Effector CD8-positive, alpha-beta T cell (primary cell): Measurements from ENCODE around the gene ARL17A.
"Not testable (repeated sequence)": the region's sequence is repeated elsewhere in the genome, so short reads cannot be mapped to it uniquely, and the experiment has no call there.

ENCODE experiments used
- DNase-seq: peaks from one replicate; lab custom pipeline; 2025; lab: John Stamatoyannopoulos, UW
- total RNA-seq, 4 experiments: gene quantifications; one replicate each; lab custom pipeline; 2026; lab: John Stamatoyannopoulos, UW

ARL17A gene
- total RNA-seq = 0.58 to 16.4 (median 6.6) reads per million in 4 experiments

DNA sequence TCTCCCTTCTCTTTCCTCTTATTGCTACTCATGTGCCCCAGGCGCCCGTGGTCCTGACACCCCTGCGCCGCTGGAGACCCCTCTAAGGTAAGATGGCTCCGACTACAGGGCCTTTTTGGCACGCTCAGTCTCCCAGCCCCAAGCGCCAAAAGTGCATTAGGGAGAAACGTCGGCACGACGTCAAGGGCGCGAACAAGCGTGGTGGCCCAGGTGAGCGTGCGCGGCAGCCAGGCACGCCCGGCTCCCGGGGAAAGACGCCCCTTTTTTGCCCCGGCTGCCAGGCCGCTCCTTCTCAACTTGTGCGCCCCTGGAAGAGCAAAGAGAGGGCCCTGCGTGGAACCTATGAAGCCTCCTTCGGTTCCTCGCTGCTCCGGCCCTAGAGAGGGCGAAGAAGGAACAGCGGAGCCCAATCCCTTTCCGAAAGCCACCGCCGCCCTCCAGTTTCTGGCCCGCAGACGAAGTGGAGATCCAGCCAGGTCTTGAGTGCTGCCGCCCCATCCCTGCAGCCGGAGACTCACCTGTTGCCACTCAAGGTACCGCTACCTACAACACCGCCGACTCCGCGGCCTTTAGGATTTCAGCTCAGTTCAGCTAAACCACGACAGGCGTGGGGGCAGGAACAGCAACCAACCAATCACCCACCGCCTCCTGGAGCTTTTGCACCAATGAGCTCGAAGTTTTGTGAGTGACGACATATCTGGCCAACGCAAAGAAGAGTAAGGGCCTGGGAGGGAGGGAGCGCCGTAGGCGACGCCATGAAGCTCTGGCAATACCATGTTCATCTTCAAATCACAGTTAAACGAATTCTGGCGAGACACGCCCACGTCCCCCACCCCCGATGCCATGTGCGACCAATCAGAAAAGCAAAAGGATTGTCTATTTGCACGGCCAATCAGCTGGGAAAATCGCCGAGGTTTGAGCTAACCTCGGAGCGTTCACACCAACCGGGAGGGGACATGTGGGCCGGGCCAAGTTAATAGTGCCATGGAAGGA, at the start of gene ARL17A:
Gene ARL17A (minus strand): TSS at position 609 of the 993 bp plus-strand sequence. CDS start 3,369 bp downstream, outside the sequence.
- DNase-seq = not testable (repeated sequence)

DNA sequence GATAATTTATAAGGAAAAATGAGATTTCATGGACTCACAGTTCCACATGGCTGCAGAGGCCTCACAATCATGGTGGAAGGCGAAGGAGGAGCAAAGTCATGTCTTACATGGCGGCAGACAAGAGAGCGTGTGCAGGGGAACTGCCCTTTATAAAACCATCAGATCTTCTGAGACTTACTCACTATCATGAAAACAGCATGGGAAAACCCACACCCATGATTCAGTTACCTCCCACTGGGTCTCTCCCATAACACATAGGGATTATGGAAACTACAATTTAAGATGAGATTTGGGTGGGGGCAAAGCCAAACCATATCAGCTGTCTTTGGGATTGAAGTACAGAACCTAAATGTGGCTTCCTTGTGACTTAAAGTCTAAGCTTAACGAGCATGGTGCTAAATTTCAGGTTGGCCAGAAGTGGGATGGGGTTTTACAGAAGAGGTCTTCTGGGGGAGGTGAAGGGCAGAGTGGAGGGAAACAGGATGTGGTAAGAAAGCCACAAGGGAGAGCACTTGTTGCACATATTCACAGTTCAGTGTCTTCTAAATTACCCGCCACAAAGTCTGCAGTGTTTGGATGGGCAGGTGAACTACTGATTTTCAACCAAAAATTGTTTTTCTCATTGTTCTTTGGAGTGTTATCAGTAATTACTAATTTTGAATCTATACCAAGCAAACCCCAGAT, 49.4 kb upstream of the ARL17A start:
- not testable (repeated sequence) for DNase-seq

DNA sequence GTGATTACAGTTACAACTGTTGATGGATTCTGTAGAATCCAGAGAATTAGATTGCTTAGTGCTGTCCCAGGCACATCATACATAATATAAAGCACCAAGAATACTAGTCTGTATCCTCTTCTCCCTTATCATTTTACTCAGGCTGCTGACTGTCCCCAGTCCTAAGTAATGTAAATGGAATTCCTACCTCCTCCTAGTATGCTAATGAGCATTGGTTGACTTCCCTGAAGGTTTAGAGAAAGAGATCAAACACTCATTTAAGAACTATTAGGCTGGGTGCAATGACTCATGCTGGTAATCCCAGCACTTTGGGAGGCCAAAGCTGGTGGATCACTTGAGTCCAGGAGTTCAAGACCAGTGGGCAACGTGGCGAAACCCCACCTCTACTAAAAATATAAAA, 48.0 kb upstream of the ARL17A start:
- not testable (repeated sequence) for DNase-seq

DNA sequence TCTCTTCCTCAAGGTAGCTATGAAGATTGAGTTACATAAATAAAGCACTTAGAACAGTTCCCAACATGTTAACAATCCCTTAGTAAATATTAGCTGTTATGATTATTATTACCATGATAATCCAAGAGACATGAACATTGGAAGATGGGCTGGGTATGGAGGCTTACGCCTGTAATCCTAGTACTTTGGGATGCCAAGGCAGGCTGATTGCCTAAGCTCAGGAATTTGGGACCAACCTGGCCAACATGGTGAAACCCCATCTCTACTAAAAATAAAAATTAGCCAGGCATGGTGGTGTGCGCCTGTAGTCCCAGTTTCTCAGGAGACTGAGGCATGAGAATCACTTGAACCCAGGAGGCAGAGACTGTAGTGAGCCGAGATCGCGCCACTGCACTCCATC, 45.2 kb upstream of the ARL17A start:
- DNase-seq = not testable (repeated sequence)

DNA sequence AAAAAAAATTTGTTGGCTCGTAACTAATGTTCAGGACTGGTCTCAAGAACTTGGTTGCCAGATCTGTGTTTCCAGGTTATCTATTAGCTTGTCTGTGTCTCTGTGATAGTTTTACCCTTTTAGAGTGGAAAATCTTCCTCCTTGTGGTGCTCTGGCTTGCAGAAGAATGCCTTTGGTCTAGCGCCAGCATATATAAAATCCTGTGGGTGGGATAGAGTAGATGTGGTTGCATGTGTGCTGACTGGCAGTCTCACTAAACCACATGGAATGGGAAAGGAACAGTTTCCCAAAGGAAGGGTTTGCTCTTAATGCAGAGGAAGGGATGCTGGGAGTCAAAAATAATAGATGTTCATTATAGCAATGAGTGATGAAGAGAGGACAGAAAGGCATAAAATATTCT, 44.3 kb upstream of the ARL17A start:
- DNase-seq = not testable (repeated sequence)

DNA sequence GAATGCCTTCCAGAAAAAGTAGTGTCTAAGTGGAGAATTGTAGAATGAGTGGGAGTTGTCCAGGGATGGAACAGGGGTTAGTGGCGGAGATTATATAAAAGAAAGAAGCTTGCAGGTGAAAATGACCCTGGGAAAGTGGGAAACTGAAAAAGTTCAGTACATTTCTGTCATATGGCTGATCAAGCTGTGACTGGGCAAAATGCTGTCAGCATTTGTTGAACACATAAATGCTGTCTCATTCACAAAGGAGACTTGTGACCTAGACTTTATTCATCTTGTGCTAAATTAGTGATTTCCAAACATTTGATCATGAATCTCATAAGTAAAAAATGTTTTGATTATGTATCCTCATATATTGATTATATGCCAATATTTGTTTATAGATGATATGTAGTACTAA, 39.5 kb upstream of the ARL17A start:
- DNase-seq = not testable (repeated sequence)

DNA sequence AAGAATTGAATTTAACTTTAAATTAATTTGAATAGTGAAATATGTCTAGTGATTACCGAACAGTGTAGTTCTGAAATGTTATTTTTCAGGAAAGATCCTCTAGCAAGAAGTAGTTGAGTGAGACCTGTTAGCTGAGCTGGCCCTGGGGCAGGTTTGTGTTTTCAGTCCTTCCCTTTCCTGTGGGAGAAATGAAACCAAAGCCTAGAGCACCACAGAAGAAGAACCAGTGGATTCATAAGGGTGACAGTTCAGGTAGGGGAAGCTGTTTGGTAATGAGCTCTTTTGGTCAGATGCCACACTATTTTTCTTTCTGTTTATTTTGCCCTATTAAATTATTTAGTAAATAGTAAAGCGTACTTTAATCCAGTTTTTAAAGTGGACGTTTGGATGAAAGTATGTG, 37.6 kb upstream of the ARL17A start:
- not testable (repeated sequence) for DNase-seq

DNA sequence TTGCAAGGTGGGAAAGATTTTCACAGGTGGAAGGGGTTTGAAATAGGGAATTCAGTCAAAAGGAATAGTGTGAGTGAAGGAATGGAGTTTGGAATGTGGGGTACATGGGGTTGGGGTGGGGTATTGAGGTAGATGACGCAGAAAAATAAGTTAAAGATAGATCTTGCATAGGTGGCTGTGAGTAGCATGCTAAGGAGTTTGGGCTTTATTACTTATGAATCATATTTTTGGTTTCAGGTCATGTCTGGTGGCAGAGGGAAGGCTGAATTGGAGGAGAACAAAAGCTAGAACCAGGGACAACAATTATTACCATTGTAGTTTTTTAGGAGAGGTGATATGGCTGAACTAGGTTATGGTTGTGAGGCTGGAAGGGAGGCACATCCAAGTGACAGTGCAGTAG, 34.4 kb upstream of the ARL17A start:
- DNase-seq = not testable (repeated sequence)

DNA sequence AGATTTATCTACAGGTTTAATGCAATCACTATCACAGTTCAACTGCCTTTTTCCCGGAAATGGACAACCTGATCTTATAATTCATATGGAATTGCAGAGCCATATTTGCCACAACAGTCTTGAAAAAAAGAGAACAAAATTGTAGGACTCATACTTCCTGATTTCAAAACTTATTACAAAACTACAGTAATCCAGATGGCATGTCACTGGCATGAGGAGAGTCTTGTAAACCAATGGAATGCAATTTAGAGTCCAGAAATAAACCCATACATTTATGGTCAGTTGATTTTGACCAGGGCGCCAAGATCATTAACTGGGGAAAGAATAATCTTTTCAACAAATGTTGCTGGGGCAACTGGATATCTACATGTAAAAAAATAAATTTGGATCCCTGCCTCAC, 31.8 kb upstream of the ARL17A start:
- DNase-seq = not testable (repeated sequence)

DNA sequence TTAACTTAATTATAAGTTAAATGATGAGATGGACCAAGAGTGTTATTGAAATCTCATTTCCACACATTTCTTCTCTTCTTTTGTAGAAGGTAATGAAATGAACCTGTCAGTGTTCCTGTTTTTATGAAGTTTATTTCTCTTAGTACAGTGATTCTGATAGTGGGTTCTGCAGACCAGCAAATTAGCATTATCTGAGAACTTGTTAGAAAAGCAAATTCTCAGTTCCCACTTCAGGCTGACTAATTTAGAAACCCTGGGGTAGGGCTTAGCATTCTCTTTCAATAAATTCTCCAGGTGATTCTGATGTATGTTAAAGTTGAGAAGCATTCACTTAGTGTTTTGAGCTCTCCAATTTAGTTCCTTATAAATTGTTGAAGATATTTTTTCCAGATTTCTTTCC, 23.6 kb upstream of the ARL17A start:
- not testable (repeated sequence) for DNase-seq

DNA sequence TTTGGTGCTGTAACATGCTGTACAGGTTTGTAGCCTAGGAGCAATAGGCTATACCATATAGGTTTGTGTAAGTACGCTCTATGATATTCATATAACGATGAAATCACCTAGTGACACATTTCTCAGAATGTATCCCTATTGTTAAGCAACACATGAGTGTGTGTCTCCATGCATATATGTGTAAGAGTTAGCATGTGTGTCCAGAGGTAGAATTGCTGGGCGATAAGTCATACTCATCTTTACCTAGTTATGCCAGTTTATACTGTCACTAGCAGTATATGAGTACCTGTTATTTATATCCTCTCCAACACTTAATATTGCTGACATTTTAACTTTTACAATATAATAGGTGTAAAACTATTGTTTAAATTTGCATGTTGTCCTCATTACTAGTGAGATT, 21.3 kb upstream of the ARL17A start:
- DNase-seq = not testable (repeated sequence)

DNA sequence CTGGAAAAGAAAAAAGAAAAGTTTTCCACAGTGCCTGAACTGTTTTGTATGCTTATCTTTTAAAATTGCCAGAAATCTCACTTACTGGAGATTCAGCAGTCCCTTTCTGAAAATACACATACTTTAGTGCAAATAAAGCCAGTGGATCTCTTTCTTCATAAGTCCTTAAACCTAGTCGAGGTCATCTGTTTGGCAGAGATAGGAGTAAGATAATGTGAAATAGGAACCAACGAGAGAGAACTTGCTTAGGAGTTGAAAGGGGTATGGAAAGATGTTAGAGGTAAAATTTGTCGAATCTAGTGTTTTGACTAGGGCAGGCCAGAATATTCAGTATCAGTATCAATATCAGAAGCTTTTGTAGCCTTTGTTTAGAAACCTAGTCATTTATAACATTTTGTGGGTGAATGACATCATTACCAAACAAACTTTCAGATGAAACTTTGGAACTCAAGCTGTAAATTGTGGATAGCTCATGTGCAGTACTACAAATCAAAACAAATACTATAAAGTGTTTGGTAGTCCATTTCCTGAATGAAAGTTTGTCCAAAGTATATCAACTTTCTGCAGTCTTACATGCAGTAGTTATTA, 18.9 kb upstream of the ARL17A start:
- not testable (repeated sequence) for DNase-seq

DNA sequence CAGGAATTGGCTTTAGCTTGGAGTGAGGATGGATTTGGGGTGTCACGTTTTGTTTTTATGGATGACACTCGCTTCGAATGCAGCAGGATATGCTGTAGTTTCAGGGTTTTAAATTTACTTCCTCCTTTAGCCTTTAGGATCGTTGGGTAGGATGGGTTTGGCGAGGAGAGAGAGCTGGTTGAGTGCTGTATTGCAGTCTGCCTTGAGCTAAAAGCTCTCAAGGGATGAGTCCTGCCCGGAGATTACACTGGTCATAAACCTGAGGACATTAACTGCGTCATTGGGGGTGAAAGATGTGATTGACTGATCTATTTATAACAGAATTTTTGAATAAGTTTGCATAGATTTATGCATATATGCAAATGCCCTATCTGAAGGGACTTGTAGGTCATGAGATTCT, 11.8 kb upstream of the ARL17A start:
- not testable (repeated sequence) for DNase-seq

DNA sequence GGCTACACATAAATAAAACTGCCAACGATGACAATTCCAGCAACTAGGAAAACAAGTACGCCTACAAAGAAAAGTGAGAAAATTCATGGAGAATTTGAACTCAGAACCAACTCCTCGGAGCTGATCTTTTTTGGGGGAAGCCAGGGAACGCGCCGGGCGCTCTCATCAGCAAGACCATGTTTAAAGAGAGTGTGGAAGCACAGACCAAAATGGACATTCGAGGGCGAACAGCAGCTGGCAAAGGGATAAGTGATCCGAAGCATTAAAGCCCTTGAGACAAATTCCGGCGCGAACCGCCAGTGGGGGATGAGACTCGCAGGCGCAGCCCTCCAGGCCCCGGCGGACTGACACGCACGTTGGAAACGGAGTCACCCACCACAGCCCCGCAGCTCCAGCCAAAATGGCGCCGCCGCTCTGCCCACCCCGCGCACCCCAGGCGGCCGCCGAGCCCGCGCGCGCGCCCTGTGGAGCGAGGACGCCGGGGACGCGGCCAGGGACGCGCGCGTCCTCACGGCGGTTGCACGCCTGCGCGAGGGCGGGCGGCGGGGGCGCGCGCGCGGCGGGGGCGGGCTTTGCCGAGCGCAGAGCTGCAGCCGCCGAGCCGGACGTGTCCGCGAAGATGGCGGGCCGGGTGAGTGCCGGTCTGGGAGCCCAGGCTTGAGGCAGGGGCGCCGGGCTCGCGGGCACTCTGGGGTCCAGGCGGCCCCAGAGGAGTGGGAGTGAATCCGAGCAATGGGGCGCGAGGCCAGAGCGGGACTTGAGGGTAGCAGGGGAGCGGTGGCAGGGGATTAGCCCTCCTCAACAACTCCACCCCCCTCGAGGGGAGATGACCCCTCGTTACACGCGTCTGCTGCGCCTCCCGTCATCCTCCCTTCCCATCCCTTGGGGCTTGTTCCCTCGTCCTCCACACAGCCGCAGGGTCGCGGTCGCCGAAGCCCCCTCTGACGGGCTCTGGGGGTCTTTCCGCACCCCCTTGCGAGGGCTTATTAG, 11.0 kb upstream of the ARL17A start, which contains the start of gene NSF:
Gene NSF (plus strand): TSS at position 513 of the 990 bp plus-strand sequence. CDS start 107 bp downstream, at position 620.
- not testable (repeated sequence) for DNase-seq

DNA sequence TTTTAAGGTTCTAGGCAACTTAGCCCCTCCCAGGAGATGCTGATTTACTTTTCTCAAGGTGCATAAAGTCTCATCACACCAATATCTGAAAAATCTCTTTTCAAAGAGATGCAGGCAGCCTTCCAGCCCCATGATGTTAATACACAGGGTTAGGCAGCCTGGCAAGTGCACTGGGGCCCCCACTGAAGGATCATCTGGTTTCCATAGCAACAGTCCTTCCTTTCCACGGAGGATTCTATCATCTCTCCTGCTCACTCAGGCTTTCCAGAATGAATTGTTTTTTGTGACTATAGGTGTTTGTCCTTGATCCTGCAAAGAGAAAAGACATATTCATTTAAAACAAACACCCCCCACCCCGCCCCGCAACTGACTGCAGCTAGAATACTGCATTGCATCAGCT, 6.0 kb upstream of the ARL17A start:
- DNase-seq = not testable (repeated sequence)

DNA sequence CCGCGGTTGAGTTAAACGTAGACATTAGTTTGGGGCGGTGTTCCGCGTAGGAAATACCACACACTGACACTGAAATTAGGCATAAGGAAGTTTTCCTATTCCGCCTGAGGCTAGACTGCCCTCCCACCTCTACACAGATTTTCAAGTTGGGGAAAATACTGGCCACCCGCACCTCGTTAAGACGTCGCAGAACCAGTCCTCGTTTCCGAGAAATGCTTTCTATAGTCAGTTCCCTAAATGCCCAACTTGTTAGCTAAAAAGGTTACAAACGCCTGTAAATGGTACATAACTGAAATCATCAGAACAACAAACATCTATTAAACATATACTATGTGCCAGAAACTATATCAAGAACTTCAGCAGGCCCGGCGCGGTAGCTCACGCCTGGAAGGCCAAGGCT, 591 bp upstream of the ARL17A start:
- not testable (repeated sequence) for DNase-seq

DNA sequence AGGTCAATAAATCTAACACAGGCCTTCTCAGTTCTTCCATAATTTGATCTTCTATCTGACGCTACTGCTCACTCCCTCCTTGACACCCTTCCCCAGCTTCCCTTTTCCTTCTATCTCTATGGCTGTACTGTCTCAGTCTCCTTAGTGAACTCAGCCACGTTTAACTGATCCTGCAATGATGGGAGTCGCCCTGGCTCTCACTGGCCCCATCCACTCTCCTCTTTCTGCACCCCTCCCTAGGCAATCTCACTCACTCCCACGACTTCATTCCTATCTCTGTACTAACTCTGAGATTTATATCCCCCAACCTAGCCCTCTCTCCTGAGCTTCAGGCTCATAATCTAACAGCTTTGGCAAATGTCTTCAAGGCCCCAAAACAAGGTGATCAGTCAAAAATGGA, 7.7 kb downstream of the ARL17A start:
- DNase-seq = not testable (repeated sequence)

DNA sequence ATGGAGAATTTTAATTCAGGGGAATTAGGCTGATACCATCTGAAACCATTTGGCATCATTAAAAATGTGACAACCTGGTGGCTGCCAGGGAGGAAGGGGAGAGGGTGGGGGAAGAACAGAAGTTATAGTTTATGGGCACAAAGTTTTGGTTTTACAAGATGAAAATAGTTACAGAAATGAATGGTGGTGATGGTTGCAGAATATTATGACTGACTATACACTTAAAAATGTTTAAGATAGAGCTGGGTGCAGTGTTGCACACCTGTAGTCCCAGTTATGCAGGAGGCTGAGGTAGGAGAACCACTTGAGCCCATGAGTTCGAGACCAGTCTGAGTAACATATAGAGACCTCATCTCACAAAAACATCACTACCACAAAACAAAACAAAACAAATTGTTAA, 12.5 kb downstream of the ARL17A start:
- not testable (repeated sequence) for DNase-seq

DNA sequence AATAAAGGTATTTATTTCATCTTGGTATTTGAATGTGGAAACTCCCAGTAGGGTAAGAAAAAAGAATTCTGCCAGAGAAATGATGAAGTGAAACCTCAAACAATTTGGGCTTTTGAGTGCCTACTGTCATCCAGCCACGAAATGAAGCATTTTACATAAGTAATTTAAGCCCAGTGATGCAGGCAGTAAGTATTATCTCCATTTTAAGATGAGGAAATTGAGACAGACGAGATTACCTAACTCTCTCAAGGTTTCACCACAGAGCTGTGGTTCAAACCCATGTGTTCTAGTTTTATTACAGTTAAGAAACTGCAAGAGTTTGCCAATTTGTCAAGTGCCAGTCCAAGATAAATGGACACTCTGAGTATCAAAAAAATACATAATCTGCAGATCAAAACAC, 13.2 kb downstream of the ARL17A start:
- DNase-seq = not testable (repeated sequence)

DNA sequence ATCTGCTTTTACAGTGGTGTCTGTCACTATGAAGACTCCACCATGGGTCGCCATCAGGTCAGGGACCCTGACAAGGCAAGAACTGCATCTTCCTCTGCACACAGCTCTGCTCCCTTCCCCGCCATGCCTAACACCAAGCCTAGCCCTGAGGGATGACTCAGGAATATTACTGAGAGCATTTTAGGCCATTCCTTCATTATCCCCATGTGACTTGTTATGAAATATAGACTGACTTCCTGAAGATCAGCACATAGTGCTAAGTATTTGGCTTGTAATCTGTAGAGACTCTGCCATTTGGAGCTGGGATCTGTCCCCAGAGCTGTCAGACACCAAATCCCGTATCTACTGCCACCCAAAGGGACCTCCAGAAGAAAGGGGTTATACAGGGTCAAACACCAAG, 19.4 kb downstream of the ARL17A start:
- not testable (repeated sequence) for DNase-seq

DNA sequence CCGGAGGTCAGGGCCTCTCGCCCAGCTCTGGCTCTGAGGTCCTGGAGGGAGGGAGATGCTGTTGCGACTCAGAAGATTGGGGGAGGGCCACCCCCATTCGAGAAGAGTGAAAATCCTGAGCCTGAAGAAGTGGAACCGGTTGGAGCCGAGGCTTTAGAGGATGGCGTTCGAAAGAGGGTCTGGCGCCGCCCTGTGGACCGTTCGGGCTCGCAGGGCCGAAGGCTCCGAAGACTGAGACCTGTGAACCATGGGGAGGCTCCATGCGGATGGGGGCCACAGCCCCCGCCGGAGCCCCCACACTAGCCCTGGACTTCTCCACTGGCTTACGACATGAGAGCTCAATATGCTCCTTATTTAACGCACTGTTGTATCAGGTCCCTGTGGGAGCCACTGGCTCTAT, 20.3 kb downstream of the ARL17A start:
- not testable (repeated sequence) for DNase-seq
